ENCODE measurements around the gene KATNAL2.

KATNAL2 gene

DNA sequence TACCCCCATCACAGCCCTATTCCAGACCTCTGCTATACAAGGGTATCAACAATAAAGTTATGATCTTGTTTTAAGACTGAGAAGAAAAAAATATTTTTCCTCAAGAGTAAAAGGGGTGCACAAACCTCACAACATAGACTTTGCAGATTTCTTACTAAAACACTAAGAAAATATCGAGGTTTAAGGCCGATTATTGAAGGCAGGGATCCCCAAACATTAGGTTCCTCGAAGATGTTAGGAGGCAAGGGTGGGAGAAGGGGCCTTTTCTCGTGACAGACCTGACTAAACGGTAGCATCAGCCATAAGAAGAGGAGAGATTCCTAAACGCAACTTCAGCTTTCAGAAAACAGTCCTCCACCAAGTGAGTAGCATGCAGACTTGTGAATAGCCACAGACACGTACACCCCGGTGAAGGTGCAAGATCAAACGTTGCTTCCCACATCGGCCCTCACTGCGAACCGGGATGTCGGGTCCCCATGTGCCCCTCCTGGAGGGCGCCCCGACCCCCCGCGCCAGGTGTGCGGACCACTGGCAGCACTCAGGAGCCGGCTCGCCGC, 773 bp upstream of the KATNAL2 start:
- no peak overlapping the region for H3K14ac ChIP-seq (ENCODE audit: low read length)
- H3K79me1 ChIP-seq (ENCODE audit: low read depth, low read length) = peaks cover 3% of the 10 kb centered on the region
- H4K8ac ChIP-seq (ENCODE audit: low read depth, low read length) = no peak overlapping the region
- H3K36me3 ChIP-seq (replicated peaks in 1 of 2; ENCODE audit: control insufficient read depth in 2 of 2, insufficient read depth in 2 of 2, low read length in 2 of 2) = no peaks in the 10 kb centered on the region
- H3K4me2 ChIP-seq (ENCODE audit: insufficient read depth, low read length, poor library complexity, severe bottlenecking) = peak overlapping the region; percentile 81
- H3K9ac ChIP-seq (ENCODE audit: low read depth, low read length, poor library complexity) = peak overlapping the region; percentile 87
- WGBS, 2 donors (ENCODE audit: extremely low coverage in 2 of 2, insufficient read length in 2 of 2, insufficient replicate concordance in 1 of 2) = no CpG with 5 or more reads among the region's 21 CpGs
- H3K4ac ChIP-seq (ENCODE audit: low read length) = no peak overlapping the region
- H3K4me1 ChIP-seq (ENCODE audit: control insufficient read depth in 2 of 2, insufficient read depth in 1 of 2, low read depth in 1 of 2, low read length in 2 of 2) = peaks cover 9 to 10% of the 10 kb centered on the region in 2 donors
- no peak overlapping the region for H2BK120ac ChIP-seq (ENCODE audit: low read depth, low read length)
- H3K18ac ChIP-seq (ENCODE audit: low read length) = peak overlapping the region; percentile 70
- H3K27ac ChIP-seq (replicated peaks; ENCODE audit: low read length) = no peak overlapping the region
- no peaks in the 10 kb centered on the region for H3K9me3 ChIP-seq (replicated peaks in 1 of 2; ENCODE audit: control insufficient read depth in 2 of 2, insufficient read depth in 1 of 2, low read depth in 1 of 2, low read length in 2 of 2)
- no peak overlapping the region for H4K91ac ChIP-seq (ENCODE audit: low read depth, low read length, poor library complexity)
- H2BK12ac ChIP-seq (ENCODE audit: low read length) = no peak overlapping the region
- H2AK5ac ChIP-seq (ENCODE audit: low read depth, low read length) = no peak overlapping the region
- no peak overlapping the region for H3K23ac ChIP-seq (ENCODE audit: low read depth, low read length, poor library complexity)
- H3K4me3 ChIP-seq (ENCODE audit: low read length in 2 of 2) = peak overlapping the region; percentile 90 to 98
- no peaks in the 10 kb centered on the region for H3K27me3 ChIP-seq (ENCODE audit: control insufficient read depth in 3 of 3, insufficient read depth in 3 of 3, low read depth in 1 of 3, low read length in 3 of 3)
- H2AFZ ChIP-seq (ENCODE audit: low read length) = peak overlapping the region; percentile 98
- peak overlapping the region; percentile 85 for H2BK5ac ChIP-seq (ENCODE audit: low read length)
- H2BK15ac ChIP-seq (ENCODE audit: low read length) = no peak overlapping the region
- DNase-seq (ENCODE audit: low spot score) = peak; percentile 23

- H3K23ac ChIP-seq (ENCODE audit: low read depth, low read length, poor library complexity) = peak overlapping the region; percentile 98
- peak overlapping the region; percentile 98 for H3K18ac ChIP-seq (ENCODE audit: low read length)
- H4K8ac ChIP-seq (ENCODE audit: low read depth, low read length) = no peak overlapping the region
- peak overlapping the region; percentile 81 for H3K4me2 ChIP-seq (ENCODE audit: insufficient read depth, low read length, poor library complexity, severe bottlenecking)
- no peak overlapping the region for H2AK5ac ChIP-seq (ENCODE audit: low read depth, low read length)
- peak overlapping the region; percentile 98 for H2AFZ ChIP-seq (ENCODE audit: low read length)
- no peak for DNase-seq (ENCODE audit: low spot score)
- H3K4me1 ChIP-seq (ENCODE audit: control insufficient read depth in 2 of 2, insufficient read depth in 1 of 2, low read depth in 1 of 2, low read length in 2 of 2) = peaks cover 9 to 10% of the 10 kb centered on the region in 2 donors
- H3K36me3 ChIP-seq (replicated peaks in 1 of 2; ENCODE audit: control insufficient read depth in 2 of 2, insufficient read depth in 2 of 2, low read length in 2 of 2) = no peaks in the 10 kb centered on the region
- H3K27ac ChIP-seq (replicated peaks; ENCODE audit: low read length) = no peak overlapping the region
- no peak overlapping the region for H3K4ac ChIP-seq (ENCODE audit: low read length)
- H3K14ac ChIP-seq (ENCODE audit: low read length) = no peak overlapping the region
- H3K27me3 ChIP-seq (ENCODE audit: control insufficient read depth in 3 of 3, insufficient read depth in 3 of 3, low read depth in 1 of 3, low read length in 3 of 3) = no peaks in the 10 kb centered on the region
- no peak overlapping the region for H2BK12ac ChIP-seq (ENCODE audit: low read length)
- no peak overlapping the region for H2BK15ac ChIP-seq (ENCODE audit: low read length)
- H3K9ac ChIP-seq (ENCODE audit: low read depth, low read length, poor library complexity) = peak overlapping the region; percentile 95
- peaks cover 3% of the 10 kb centered on the region for H3K79me1 ChIP-seq (ENCODE audit: low read depth, low read length)
- H2BK5ac ChIP-seq (ENCODE audit: low read length) = peak overlapping the region; percentile 85
- WGBS, 2 donors (ENCODE audit: extremely low coverage in 2 of 2, insufficient read length in 2 of 2, insufficient replicate concordance in 1 of 2) = no CpG with 5 or more reads among the region's 33 CpGs
- no peak overlapping the region for H2BK120ac ChIP-seq (ENCODE audit: low read depth, low read length)
- no peaks in the 10 kb centered on the region for H3K9me3 ChIP-seq (replicated peaks in 1 of 2; ENCODE audit: control insufficient read depth in 2 of 2, insufficient read depth in 1 of 2, low read depth in 1 of 2, low read length in 2 of 2)
- peak overlapping the region; percentile 90 to 98 for H3K4me3 ChIP-seq (ENCODE audit: low read length in 2 of 2)
- no peak overlapping the region for H4K91ac ChIP-seq (ENCODE audit: low read depth, low read length, poor library complexity)
Measured at GRCh38 chr18:46917803-46918600, 600 bp downstream of the KATNAL2 start.

DNA sequence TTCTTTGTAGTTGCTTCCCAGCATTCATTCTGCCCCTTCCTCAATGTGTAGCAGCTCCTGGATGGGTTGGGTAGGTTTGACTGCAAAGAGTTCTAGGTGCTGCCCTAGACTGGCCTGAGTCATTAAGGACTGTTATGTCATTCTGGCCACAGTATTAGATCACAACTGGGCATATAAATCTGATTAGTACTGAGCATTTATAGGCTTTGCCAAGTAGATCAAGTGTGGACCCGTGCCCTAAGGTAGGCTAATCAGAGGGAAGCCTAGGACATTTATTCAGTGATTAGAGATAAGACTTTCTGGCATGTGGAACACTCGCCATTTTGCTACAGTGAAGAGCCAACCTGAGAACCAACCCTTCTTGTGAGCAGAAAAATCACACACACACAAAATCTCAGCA, 2.7 kb downstream of the KATNAL2 start:
- no peaks in the 10 kb centered on the region for H3K36me3 ChIP-seq (replicated peaks in 1 of 2; ENCODE audit: control insufficient read depth in 2 of 2, insufficient read depth in 2 of 2, low read length in 2 of 2)
- no peak overlapping the region for H2BK120ac ChIP-seq (ENCODE audit: low read depth, low read length)
- H2AFZ ChIP-seq (ENCODE audit: low read length) = no peak overlapping the region
- no peak overlapping the region for H3K14ac ChIP-seq (ENCODE audit: low read length)
- H2AK5ac ChIP-seq (ENCODE audit: low read depth, low read length) = no peak overlapping the region
- H3K23ac ChIP-seq (ENCODE audit: low read depth, low read length, poor library complexity) = no peak overlapping the region
- H3K18ac ChIP-seq (ENCODE audit: low read length) = no peak overlapping the region
- H3K9me3 ChIP-seq (replicated peaks in 1 of 2; ENCODE audit: control insufficient read depth in 2 of 2, insufficient read depth in 1 of 2, low read depth in 1 of 2, low read length in 2 of 2) = no peaks in the 10 kb centered on the region
- H4K91ac ChIP-seq (ENCODE audit: low read depth, low read length, poor library complexity) = no peak overlapping the region
- no peak overlapping the region for H2BK15ac ChIP-seq (ENCODE audit: low read length)
- H3K4me1 ChIP-seq (ENCODE audit: control insufficient read depth in 2 of 2, insufficient read depth in 1 of 2, low read depth in 1 of 2, low read length in 2 of 2) = peaks cover 8 to 9% of the 10 kb centered on the region in 2 donors
- no peaks in the 10 kb centered on the region for H3K27me3 ChIP-seq (ENCODE audit: control insufficient read depth in 3 of 3, insufficient read depth in 3 of 3, low read depth in 1 of 3, low read length in 3 of 3)
- H3K27ac ChIP-seq (replicated peaks; ENCODE audit: low read length) = no peak overlapping the region
- H2BK12ac ChIP-seq (ENCODE audit: low read length) = no peak overlapping the region
- no peak overlapping the region for H3K4me3 ChIP-seq (ENCODE audit: low read length in 2 of 2)
- no peak overlapping the region for H3K4ac ChIP-seq (ENCODE audit: low read length)
- no peak overlapping the region for H3K9ac ChIP-seq (ENCODE audit: low read depth, low read length, poor library complexity)
- no CpG with 5 or more reads among the region's 2 CpGs for whole genome bisulfite sequencing, 2 donors (ENCODE audit: extremely low coverage in 2 of 2, insufficient read length in 2 of 2, insufficient replicate concordance in 1 of 2)
- no peak for DNase-seq (ENCODE audit: low spot score)
- H4K8ac ChIP-seq (ENCODE audit: low read depth, low read length) = no peak overlapping the region
- H3K79me1 ChIP-seq (ENCODE audit: low read depth, low read length) = peaks cover 3% of the 10 kb centered on the region
- H2BK5ac ChIP-seq (ENCODE audit: low read length) = no peak overlapping the region
- no peak overlapping the region for H3K4me2 ChIP-seq (ENCODE audit: insufficient read depth, low read length, poor library complexity, severe bottlenecking)

- Histone ChIP-seq H4K8ac (ENCODE audit: low read depth, low read length) (no peak overlapping the region), H3K4me3 (ENCODE audit: low read length in 2 of 2) (no peak overlapping the region), H3K27me3 (ENCODE audit: control insufficient read depth in 3 of 3, insufficient read depth in 3 of 3, low read depth in 1 of 3, low read length in 3 of 3) (no peaks in the 10 kb centered on the region), H3K4me2 (ENCODE audit: insufficient read depth, low read length, poor library complexity, severe bottlenecking) (no peak overlapping the region), H3K36me3 (replicated peaks in 1 of 2; ENCODE audit: control insufficient read depth in 2 of 2, insufficient read depth in 2 of 2, low read length in 2 of 2) (no peaks in the 10 kb centered on the region), H2BK12ac (ENCODE audit: low read length) (no peak overlapping the region), H2AK5ac (ENCODE audit: low read depth, low read length) (no peak overlapping the region), H2BK120ac (ENCODE audit: low read depth, low read length) (no peak overlapping the region), H3K79me1 (ENCODE audit: low read depth, low read length) (peaks cover 3% of the 10 kb centered on the region), H2BK15ac (ENCODE audit: low read length) (no peak overlapping the region), H3K9me3 (replicated peaks in 1 of 2; ENCODE audit: control insufficient read depth in 2 of 2, insufficient read depth in 1 of 2, low read depth in 1 of 2, low read length in 2 of 2) (no peaks in the 10 kb centered on the region), H2AFZ (ENCODE audit: low read length) (no peak overlapping the region), H3K9ac (ENCODE audit: low read depth, low read length, poor library complexity) (no peak overlapping the region), H3K27ac (replicated peaks; ENCODE audit: low read length) (no peak overlapping the region), H4K91ac (ENCODE audit: low read depth, low read length, poor library complexity) (no peak overlapping the region), H3K4me1 (ENCODE audit: control insufficient read depth in 2 of 2, insufficient read depth in 1 of 2, low read depth in 1 of 2, low read length in 2 of 2) (peaks cover 6 to 8% of the 10 kb centered on the region in 2 donors), H3K23ac (ENCODE audit: low read depth, low read length, poor library complexity) (no peak overlapping the region), H2BK5ac (ENCODE audit: low read length) (no peak overlapping the region), H3K4ac (ENCODE audit: low read length) (no peak overlapping the region), H3K14ac (ENCODE audit: low read length) (no peak overlapping the region), H3K18ac (ENCODE audit: low read length) (no peak overlapping the region)
- no peak for DNase-seq (ENCODE audit: low spot score)
- WGBS, 2 donors (ENCODE audit: extremely low coverage in 2 of 2, insufficient read length in 2 of 2, insufficient replicate concordance in 1 of 2) = no CpG with 5 or more reads among the region's 1 CpG
Measured at GRCh38 chr18:46920653-46921052, 3.3 kb downstream of the KATNAL2 start.

Measured in neuronal stem cell (in vitro differentiated cells).